ENCODE measurements around the gene HCN1. TPM values are rescaled to one million over a fixed set of nuclear protein-coding genes. Genes with fewer than 3 reads are reported as not detected.
A peak's percentile ranks its signal among the peaks of the same experiment; 100 is the strongest.

Gene HCN1
- total and polyA plus RNA-seq, 2 of the 8 experiments (the other 6 are each of a cell fraction or from before 2014, with no cell fraction given): 1.1 to 6.7 TPM

DNA sequence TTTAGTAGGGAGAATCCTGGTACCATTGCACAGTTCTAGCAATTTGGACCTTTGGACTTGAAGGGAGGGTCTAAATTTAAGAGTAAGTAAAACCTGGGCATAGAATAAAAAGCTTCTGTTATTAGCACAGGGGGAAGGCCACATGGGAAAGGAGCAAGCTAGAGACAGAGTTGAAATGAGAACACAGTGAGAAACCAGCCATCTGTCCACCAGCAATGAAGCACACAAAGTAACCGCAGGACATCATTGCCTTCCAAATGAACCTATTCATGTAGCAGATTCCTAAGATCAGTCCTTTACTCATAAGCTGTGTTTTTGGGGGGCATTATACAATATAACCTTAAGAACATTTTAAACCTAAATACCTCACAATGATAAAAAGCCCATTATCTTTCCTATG lies 407.4 kb downstream of the HCN1 start:
- peak overlapping the region; percentile 29 for H4K91ac ChIP-seq (replicated peaks; ENCODE audit: insufficient read length, low read length)
- no peak overlapping the region for H2BK15ac ChIP-seq (ENCODE audit: low read length)
- no peak overlapping the region for H2BK120ac ChIP-seq (replicated peaks; ENCODE audit: low read depth, low read length)
- 0 out of 2 replicates have a peak overlapping the region, but pooled peaks have one; percentile 13 for H2AFZ ChIP-seq (ENCODE audit: low read length)
- H3K18ac ChIP-seq (ENCODE audit: extremely low read depth, low read length): no peak overlapping the region
- H3K4me3 ChIP-seq (ENCODE audit: extremely low read depth in 1 of 4, insufficient read depth in 2 of 4, low read depth in 3 of 4, low read length in 4 of 4): peak overlapping the region in 1 of 4 experiments; percentile 23; a peak in 1 of 8 replicates
- peak; percentile 88 for FAIRE-seq
- no peak for DNase-seq (ENCODE audit: low read depth in 1 of 2, low spot score in 2 of 2)
- no peak overlapping the region for H3K56ac ChIP-seq (replicated peaks; ENCODE audit: insufficient read length, low read depth, low read length)
- H2AK5ac ChIP-seq (ENCODE audit: low read depth, low read length): no peak overlapping the region
- no peak overlapping the region for H3K4ac ChIP-seq (replicated peaks; ENCODE audit: insufficient read length, low read depth, low read length)
- H4K5ac ChIP-seq (ENCODE audit: insufficient read length, low read depth, low read length): no peak overlapping the region
- peaks cover 4 to 7% of the 10 kb centered on the region in 2 experiments; a peak in 3 of 4 replicates for H3K9me3 ChIP-seq (ENCODE audit: insufficient read depth in 2 of 2, low read depth in 1 of 2, low read length in 1 of 2)
- H3K4me1 ChIP-seq (replicated peaks in 1 of 4; ENCODE audit: control insufficient read depth in 3 of 4, insufficient read depth in 4 of 4, low read length in 3 of 4): peaks cover 0 to 5% (median 0%) of the 10 kb centered on the region in 4 experiments; a peak in 2 of 7 replicates
- no peak overlapping the region for H3K14ac ChIP-seq (ENCODE audit: insufficient read length)
- ChIA-PET CTCF (ENCODE audit: partially characterized antibody) (no interaction called here), POLR2A (ENCODE audit: partially characterized antibody) (no interaction called here)
- H2BK5ac ChIP-seq (ENCODE audit: low read depth, low read length): no peak overlapping the region
- no peak overlapping the region for H3K23ac ChIP-seq (ENCODE audit: insufficient read length)
- no peaks in the 10 kb centered on the region for H3K23me2 ChIP-seq (ENCODE audit: low read depth, low read length)
- peak overlapping the region; percentile 24; a peak in 1 of 4 replicates for H3K4me2 ChIP-seq (ENCODE audit: insufficient read depth in 1 of 2, low read depth in 2 of 2, low read length in 2 of 2)
- TF ChIP-seq EP300 (IDR thresholded peaks at IDR 0.05; ENCODE audit: borderline replicate concordance in 1 of 2, low read depth in 2 of 2, low read length in 2 of 2) (no peak), RBBP5 (IDR thresholded peaks at IDR 0.05; ENCODE audit: borderline replicate concordance, low read depth, low read length) (no peak), CBX5 (IDR thresholded peaks at IDR 0.05; ENCODE audit: low read depth, low read length) (no peak), ZNF274 (IDR thresholded peaks at IDR 0.05; ENCODE audit: borderline replicate concordance, extremely low read depth, low read length) (no peak), SAP30 (IDR thresholded peaks at IDR 0.05; ENCODE audit: insufficient read depth, insufficient replicate concordance, low read length) (no peak), JUND (IDR thresholded peaks at IDR 0.05; ENCODE audit: low read length) (no peak)
- TF ChIP-seq, protein P1, sequence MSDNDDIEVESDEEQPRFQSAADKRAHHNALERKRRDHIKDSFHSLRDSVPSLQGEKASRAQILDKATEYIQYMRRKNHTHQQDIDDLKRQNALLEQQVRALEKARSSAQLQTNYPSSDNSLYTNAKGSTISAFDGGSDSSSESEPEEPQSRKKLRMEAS (IDR thresholded peaks at IDR 0.05): peak; percentile 65
- TF ChIP-seq, protein P2, sequence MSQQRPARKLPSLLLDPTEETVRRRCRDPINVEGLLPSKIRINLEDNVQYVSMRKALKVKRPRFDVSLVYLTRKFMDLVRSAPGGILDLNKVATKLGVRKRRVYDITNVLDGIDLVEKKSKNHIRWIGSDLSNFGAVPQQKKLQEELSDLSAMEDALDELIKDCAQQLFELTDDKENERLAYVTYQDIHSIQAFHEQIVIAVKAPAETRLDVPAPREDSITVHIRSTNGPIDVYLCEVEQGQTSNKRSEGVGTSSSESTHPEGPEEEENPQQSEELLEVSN (IDR thresholded peaks at IDR 0.05): 0 out of 2 replicates have a peak, but pooled peaks have one; percentile 15
- no peaks in the 10 kb centered on the region for H3K79me2 ChIP-seq (ENCODE audit: control insufficient read depth in 1 of 2, insufficient read depth in 2 of 2, low read length in 2 of 2)
- no peak overlapping the region for H4K8ac ChIP-seq (ENCODE audit: extremely low read depth, insufficient read depth, low read length)
- no peak overlapping the region for H2BK12ac ChIP-seq (ENCODE audit: low read depth, low read length)
- H2BK20ac ChIP-seq (ENCODE audit: low read length): no peak overlapping the region
- peaks cover 0 to 7% (median 3%) of the 10 kb centered on the region in 4 experiments; a peak in 3 of 8 replicates for H3K36me3 ChIP-seq (ENCODE audit: control insufficient read depth in 2 of 4, insufficient read depth in 4 of 4, low read length in 3 of 4)
- H3K27me3 ChIP-seq (replicated peaks in 1 of 4; ENCODE audit: control insufficient read depth in 3 of 4, extremely low read depth in 1 of 4, insufficient read depth in 3 of 4, low read length in 3 of 4): no peaks in the 10 kb centered on the region
- no peaks in the 10 kb centered on the region for H3K79me1 ChIP-seq (ENCODE audit: low read depth, low read length)
- no peak overlapping the region for H3K27ac ChIP-seq (ENCODE audit: low read depth, low read length)
- 74% methylated on average over 1 of the region's 1 CpG; no CpG with 5 or more reads in 1 of the 2 experiments for WGBS, 2 experiments (ENCODE audit: extremely low coverage in 1 of 2, insufficient coverage in 1 of 2, insufficient read length in 1 of 2, insufficient replicate concordance in 2 of 2, low coverage in 1 of 2, low lambda C conversion rate in 2 of 2, missing lambda C conversion rate in 1 of 2)
- H4K20me1 ChIP-seq (replicated peaks in 1 of 2; ENCODE audit: control insufficient read depth in 1 of 2, insufficient read depth in 2 of 2, low read length in 2 of 2): no peaks in the 10 kb centered on the region
- H3K9ac ChIP-seq (replicated peaks in 1 of 4; ENCODE audit: extremely low read depth in 1 of 4, low read depth in 3 of 4, low read length in 3 of 4): no peak overlapping the region

Measured in H1 (cell line).